GM12891 (cell line): ENCODE measurements around the gene CEMIP.

Experiments used
- POLR2A ChIP-seq: IDR thresholded peaks from 2 replicates; pipeline ENCODE4 v1.6.1; 2011; ENCODE audit warnings: low read depth, low read length, control low read depth
- POLR2AphosphoS5 ChIP-seq: IDR thresholded peaks from 2 replicates; pipeline ENCODE4 v1.6.1; 2011; ENCODE audit warnings: low read depth, low read length, control low read depth
- POU2F2 ChIP-seq: IDR thresholded peaks from 2 replicates; pipeline ENCODE4 v1.6.1; 2011; ENCODE audit warnings: low read depth, mild to moderate bottlenecking, control low read depth, low read length, moderate library complexity
- SPI1 ChIP-seq: IDR thresholded peaks from 2 replicates; pipeline ENCODE4 v1.6.1; 2011; ENCODE audit warnings: low read depth, low read length, control low read depth
- TAF1 ChIP-seq: IDR thresholded peaks from 2 replicates; pipeline ENCODE4 v1.6.1; 2011; ENCODE audit warnings: low read depth, low read length, control low read depth

DNA sequence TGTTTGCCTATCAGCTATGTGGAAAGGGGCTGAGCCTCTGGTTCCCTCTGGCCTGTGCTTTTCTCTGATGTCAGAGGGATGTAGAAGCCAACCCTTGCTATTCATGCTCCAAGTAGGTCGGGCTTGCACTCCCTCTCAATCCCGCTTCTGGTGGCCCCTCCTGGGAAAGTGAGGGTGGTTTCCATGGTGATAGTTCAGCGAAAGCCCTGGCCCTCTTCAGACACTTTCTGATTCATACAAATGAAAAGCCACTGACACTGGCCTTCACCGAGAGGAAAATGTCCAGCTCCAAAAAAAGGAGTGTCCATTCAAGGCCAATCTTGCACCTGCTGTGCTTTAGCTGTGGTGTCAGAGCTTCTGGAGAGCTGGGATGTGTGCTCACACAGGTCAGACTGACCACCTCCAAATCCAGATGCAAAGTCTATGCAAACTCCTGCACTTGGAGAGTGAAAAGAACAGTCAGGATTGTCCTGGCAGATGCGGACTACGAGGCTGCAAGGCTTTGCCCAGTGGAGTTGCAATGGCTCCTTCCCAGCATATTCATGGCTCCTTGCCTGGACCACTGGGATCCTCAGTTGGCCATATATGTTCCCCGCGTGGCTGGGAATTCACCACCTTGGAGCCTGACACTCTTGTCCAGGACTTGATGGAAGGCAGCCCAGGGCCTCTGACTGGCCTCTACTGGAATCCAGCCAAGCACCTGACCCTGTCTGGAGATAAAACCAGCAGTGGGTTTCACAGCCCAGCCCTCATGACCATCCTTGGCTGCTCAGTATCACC is 96.6 kb downstream of the CEMIP start:
- no peak for TF ChIP-seq POLR2AphosphoS5
- TF ChIP-seq TAF1: no peak
- TF ChIP-seq POU2F2: no peak
- no peak for TF ChIP-seq POLR2A
- no peak for TF ChIP-seq SPI1
